SIG-M5 (cell line): ENCODE results near the gene TMEM52.

Experiments
- DNase-seq: peaks from one replicate; lab custom pipeline; 2025; lab: John Stamatoyannopoulos, UW

TMEM52 gene

GRCh38 chr1:1926886-1927660, 8.0 kb upstream of the TMEM52 start:
- DNase-seq: no peak

GRCh38 chr1:1926346-1926811, 7.3 kb upstream of the TMEM52 start:
- no peak for DNase-seq

- DNase-seq: no peak
These were observed 6.6 kb upstream of the TMEM52 start for GRCh38 chr1:1925437-1926345.

GRCh38 chr1:1924849-1925248, 5.8 kb upstream of the TMEM52 start:
- no peak for DNase-seq

GRCh38 chr1:1924386-1924785, 5.3 kb upstream of the TMEM52 start:
- DNase-seq: no peak

GRCh38 chr1:1922956-1923833, 4.1 kb upstream of the TMEM52 start:
- no peak for DNase-seq

GRCh38 chr1:1922702-1922955, 3.5 kb upstream of the TMEM52 start:
- no peak for DNase-seq

GRCh38 chr1:1921901-1922701, 3.0 kb upstream of the TMEM52 start:
- no peak for DNase-seq

GRCh38 chr1:1921459-1921862, 2.4 kb upstream of the TMEM52 start:
- DNase-seq: no peak

GRCh38 chr1:1920608-1921458, 1.8 kb upstream of the TMEM52 start:
- DNase-seq: no peak

- DNase-seq: no peak
These were observed 1.1 kb upstream of the TMEM52 start for GRCh38 chr1:1920057-1920607.

- DNase-seq: peak; percentile 45
These were observed 401 bp upstream of the TMEM52 start for GRCh38 chr1:1919304-1920056.

GRCh38 chr1:1917995-1918900, 831 bp downstream of the TMEM52 start:
- no peak for DNase-seq

- no peak for DNase-seq
These were observed 1.6 kb downstream of the TMEM52 start for GRCh38 chr1:1917304-1917976.

GRCh38 chr1:1916851-1917251, 2.2 kb downstream of the TMEM52 start:
- DNase-seq: no peak

- DNase-seq: no peak
These were observed 2.9 kb downstream of the TMEM52 start for GRCh38 chr1:1915911-1916840.
